HG03521 (cell line): ENCODE data around the gene NMD3.

Source experiments
- ATAC-seq: cut with Tn5 transposase; IDR thresholded peaks from one replicate; pipeline ENCODE4 v1.9.1; 2021; ENCODE audit warnings: mild to moderate bottlenecking, moderate library complexity; ENCODE audit not compliant: unreplicated experiment

The NMD3 gene

GRCh38 chr3:161230621-161231171 is 9.6 kb downstream of the NMD3 start:
- ATAC-seq = no peak

GRCh38 chr3:161231861-161232260 is 10.8 kb downstream of the NMD3 start:
- no peak for ATAC-seq

- no peak for ATAC-seq
These were observed 12.4 kb downstream of the NMD3 start for GRCh38 chr3:161233557-161233956.

- no peak for ATAC-seq
These were observed 15.1 kb downstream of the NMD3 start for GRCh38 chr3:161236240-161236639.

- ATAC-seq = no peak
These were observed 18.6 kb downstream of the NMD3 start for GRCh38 chr3:161239700-161240099.

- ATAC-seq = no peak
These were observed 23.4 kb downstream of the NMD3 start for GRCh38 chr3:161244538-161244937.

- no peak for ATAC-seq
These were observed 25.9 kb downstream of the NMD3 start for GRCh38 chr3:161247049-161247448.

- no peak for ATAC-seq
These were observed 29.0 kb downstream of the NMD3 start for GRCh38 chr3:161250116-161250515.

GRCh38 chr3:161251716-161252115 is 30.6 kb downstream of the NMD3 start:
- no peak for ATAC-seq

- ATAC-seq = no peak
These were observed 31.0 kb downstream of the NMD3 start for GRCh38 chr3:161252143-161252542.

- ATAC-seq = no peak
These were observed 32.6 kb downstream of the NMD3 start for GRCh38 chr3:161253711-161254110.

GRCh38 chr3:161254861-161255260 is 33.8 kb downstream of the NMD3 start:
- ATAC-seq = no peak

- no peak for ATAC-seq
These were observed 41.9 kb downstream of the NMD3 start for GRCh38 chr3:161263057-161263456.

GRCh38 chr3:161264852-161265251 is 43.7 kb downstream of the NMD3 start:
- no peak for ATAC-seq

- no peak for ATAC-seq
These were observed 44.9 kb downstream of the NMD3 start for GRCh38 chr3:161265916-161266571.

- ATAC-seq = no peak
These were observed 45.6 kb downstream of the NMD3 start for GRCh38 chr3:161266731-161267150.

GRCh38 chr3:161267646-161268045 is 46.5 kb downstream of the NMD3 start:
- ATAC-seq = no peak

- no peak for ATAC-seq
These were observed 47.5 kb downstream of the NMD3 start for GRCh38 chr3:161268601-161269000.

- no peak for ATAC-seq
These were observed 49.9 kb downstream of the NMD3 start for GRCh38 chr3:161270991-161271390.

- ATAC-seq = no peak
These were observed 50.5 kb downstream of the NMD3 start for GRCh38 chr3:161271646-161272045.

- ATAC-seq = no peak
These were observed 51.4 kb downstream of the NMD3 start for GRCh38 chr3:161272524-161272923.

GRCh38 chr3:161273589-161274218 is 52.6 kb downstream of the NMD3 start:
- no peak for ATAC-seq
